GM12892 (cell line): ENCODE results near the gene ALKBH4.

Experiments
- POLR2A ChIP-seq: IDR thresholded peaks from 2 replicates; pipeline ENCODE4 v1.6.1; 2011; ENCODE audit warnings: low read depth, low read length, control low read depth
- POLR2AphosphoS5 ChIP-seq: IDR thresholded peaks from 2 replicates; pipeline ENCODE4 v1.6.1; 2011; ENCODE audit warnings: low read depth, low read length, control low read depth
- TAF1 ChIP-seq: IDR thresholded peaks from 2 replicates; pipeline ENCODE4 v1.6.1; 2011; ENCODE audit warnings: low read depth, mild to moderate bottlenecking, control low read depth, low read length, borderline replicate concordance

GRCh38 chr7:102463841-102464576 lies 654 bp downstream of the ALKBH4 start:
- TF ChIP-seq POLR2AphosphoS5 (no peak), POLR2A (no peak), TAF1 (no peak)
